ENCODE data around the gene BICDL2. TPM values are rescaled to one million over a fixed set of nuclear protein-coding genes. Genes with fewer than 3 reads are reported as not detected.
"Not testable (repeated sequence)": the region's sequence is repeated elsewhere in the genome, so short reads cannot be mapped to it uniquely, and the experiment has no call there.

The BICDL2 gene
- total and polyA plus RNA-seq, 2 donors (not counting 3 experiments of a cell fraction or from before 2014, with no cell fraction given), result not detected

DNA sequence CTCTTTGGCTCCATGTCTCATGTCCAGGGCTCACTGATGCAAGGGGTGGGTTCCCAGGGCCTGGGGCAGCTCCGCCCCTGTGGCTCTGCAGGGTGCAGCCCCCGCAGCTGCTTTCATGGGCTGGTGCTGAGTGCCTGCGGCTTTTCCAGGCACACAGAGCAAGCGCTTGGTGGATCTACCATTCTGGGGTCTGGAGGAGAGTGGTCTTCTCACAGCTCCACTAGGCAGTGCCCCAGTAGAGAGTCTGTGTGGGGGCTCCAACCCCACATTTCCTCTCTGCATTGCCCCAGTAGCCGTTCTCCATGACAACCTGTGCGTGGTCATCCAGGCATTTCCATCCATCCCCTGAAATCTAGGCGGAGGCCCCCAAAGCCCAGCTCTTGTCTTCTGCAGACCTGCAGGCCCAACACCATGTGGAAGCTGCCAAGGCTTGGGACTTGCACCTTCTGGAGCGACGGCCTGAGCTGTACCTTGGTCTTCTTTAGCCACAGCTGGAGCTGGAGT, 33.9 kb upstream of the BICDL2 start:
- H3K4me2 ChIP-seq (ENCODE audit: insufficient read depth, low read length), result no peak overlapping the region
- no peak for DNase-seq (ENCODE audit: low read depth, low spot score)
- H3K27me3 ChIP-seq (ENCODE audit: control insufficient read depth in 2 of 2, insufficient read depth in 2 of 2, low read length in 2 of 2), result peaks cover 0 to 2% of the 10 kb centered on the region in 2 experiments
- peaks cover 4% of the 10 kb centered on the region for H3K79me2 ChIP-seq (ENCODE audit: control insufficient read depth, insufficient read depth, low read length)
- no peak overlapping the region for H3K27ac ChIP-seq (ENCODE audit: insufficient read depth, low read depth, low read length)
- H3K4me1 ChIP-seq (ENCODE audit: control insufficient read depth, extremely low read depth, insufficient read depth, low read length), result peaks cover 8% of the 10 kb centered on the region
- no peaks in the 10 kb centered on the region for H3K9me3 ChIP-seq (replicated peaks; ENCODE audit: control insufficient read depth, insufficient read depth, low read length)
- H4K20me1 ChIP-seq (replicated peaks; ENCODE audit: control insufficient read depth, extremely low read depth, insufficient read depth, low read length), result no peaks in the 10 kb centered on the region
- no peak overlapping the region for H3K4me3 ChIP-seq (replicated peaks in 1 of 3; ENCODE audit: insufficient read depth in 1 of 3, low read depth in 1 of 3, low read length in 3 of 3)
- H2AFZ ChIP-seq (ENCODE audit: low read depth, low read length), result no peak overlapping the region
- no peak for FAIRE-seq
- dilution Hi-C loops (cut with MboI; ENCODE audit: extremely low pct_ligation_motif_present, low sequenced_read_pairs) (no loop called here), intact Hi-C loops (cut with micrococcal nuclease) (no loop called here)
- no peak overlapping the region for H3K9ac ChIP-seq (replicated peaks; ENCODE audit: extremely low read depth, insufficient read depth, low read length)
- H3K36me3 ChIP-seq (ENCODE audit: control insufficient read depth in 2 of 2, extremely low read depth in 1 of 2, insufficient read depth in 2 of 2, low read length in 2 of 2), result peaks cover 0 to 9% of the 10 kb centered on the region in 2 experiments
- no peak for TF ChIP-seq MYC (IDR thresholded peaks at IDR 0.05; ENCODE audit: low read depth, low read length)
- no peak for TF ChIP-seq GATA2 (IDR thresholded peaks at IDR 0.05; ENCODE audit: insufficient read depth, insufficient read length, low read depth, low read length)
- TF ChIP-seq, protein P1, sequence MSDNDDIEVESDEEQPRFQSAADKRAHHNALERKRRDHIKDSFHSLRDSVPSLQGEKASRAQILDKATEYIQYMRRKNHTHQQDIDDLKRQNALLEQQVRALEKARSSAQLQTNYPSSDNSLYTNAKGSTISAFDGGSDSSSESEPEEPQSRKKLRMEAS (IDR thresholded peaks at IDR 0.05; ENCODE audit: insufficient read depth, insufficient read length), result no peak
- TF ChIP-seq JUN (IDR thresholded peaks at IDR 0.05; ENCODE audit: borderline replicate concordance, insufficient read depth, insufficient read length, low read depth), result no peak
- no peak for TF ChIP-seq FOS (IDR thresholded peaks at IDR 0.05; ENCODE audit: borderline replicate concordance, insufficient read depth, low read length)
- TF ChIP-seq POLR2A (IDR thresholded peaks at IDR 0.05; ENCODE audit: low read depth, low read length), result no peak
- no peak for TF ChIP-seq POLR2AphosphoS5 (IDR thresholded peaks at IDR 0.05; ENCODE audit: insufficient read depth, low read depth, low read length)
- TF ChIP-seq, protein P2, sequence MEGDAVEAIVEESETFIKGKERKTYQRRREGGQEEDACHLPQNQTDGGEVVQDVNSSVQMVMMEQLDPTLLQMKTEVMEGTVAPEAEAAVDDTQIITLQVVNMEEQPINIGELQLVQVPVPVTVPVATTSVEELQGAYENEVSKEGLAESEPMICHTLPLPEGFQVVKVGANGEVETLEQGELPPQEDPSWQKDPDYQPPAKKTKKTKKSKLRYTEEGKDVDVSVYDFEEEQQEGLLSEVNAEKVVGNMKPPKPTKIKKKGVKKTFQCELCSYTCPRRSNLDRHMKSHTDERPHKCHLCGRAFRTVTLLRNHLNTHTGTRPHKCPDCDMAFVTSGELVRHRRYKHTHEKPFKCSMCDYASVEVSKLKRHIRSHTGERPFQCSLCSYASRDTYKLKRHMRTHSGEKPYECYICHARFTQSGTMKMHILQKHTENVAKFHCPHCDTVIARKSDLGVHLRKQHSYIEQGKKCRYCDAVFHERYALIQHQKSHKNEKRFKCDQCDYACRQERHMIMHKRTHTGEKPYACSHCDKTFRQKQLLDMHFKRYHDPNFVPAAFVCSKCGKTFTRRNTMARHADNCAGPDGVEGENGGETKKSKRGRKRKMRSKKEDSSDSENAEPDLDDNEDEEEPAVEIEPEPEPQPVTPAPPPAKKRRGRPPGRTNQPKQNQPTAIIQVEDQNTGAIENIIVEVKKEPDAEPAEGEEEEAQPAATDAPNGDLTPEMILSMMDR (IDR thresholded peaks at IDR 0.05; ENCODE audit: extremely low read depth in 1 of 2, insufficient read depth in 1 of 2, low read depth in 1 of 2, low read length in 2 of 2), result no peak
- TF ChIP-seq EZH2 (IDR thresholded peaks at IDR 0.05; ENCODE audit: borderline replicate concordance, low read depth, low read length, severe bottlenecking), result no peak
- ChIA-PET POLR2A (no interaction called here), CTCF (interaction anchor here (0.6 to 1.4 kb wide), 3 partner anchors 17 to 72 kb away, joined by 3 to 5 read pairs (median 4); no protein-coding TSS in a partner anchor)
- no TSS peak for BruUV-seq (replicated peaks)
- no peaks in the 10 kb centered on the region for H3K9me1 ChIP-seq (replicated peaks; ENCODE audit: control insufficient read depth, extremely low read depth, insufficient read depth, low read length)

DNA sequence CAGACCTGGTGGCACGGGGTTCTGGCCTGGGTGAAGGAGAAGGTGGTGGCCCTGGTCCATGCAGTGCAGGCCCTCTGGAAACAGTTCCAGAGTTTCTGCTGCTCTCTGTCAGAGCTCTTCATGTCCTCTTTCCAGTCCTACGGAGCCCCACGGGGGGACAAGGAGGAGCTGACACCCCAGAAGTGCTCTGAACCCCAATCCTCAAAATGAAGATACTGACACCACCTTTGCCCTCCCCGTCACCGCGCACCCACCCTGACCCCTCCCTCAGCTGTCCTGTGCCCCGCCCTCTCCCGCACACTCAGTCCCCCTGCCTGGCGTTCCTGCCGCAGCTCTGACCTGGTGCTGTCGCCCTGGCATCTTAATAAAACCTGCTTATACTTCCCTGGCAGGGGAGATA, 32.4 kb upstream of the BICDL2 start:
- H3K27me3 ChIP-seq (ENCODE audit: control insufficient read depth in 2 of 2, insufficient read depth in 2 of 2, low read length in 2 of 2); H3K27ac ChIP-seq (ENCODE audit: insufficient read depth, low read depth, low read length); H3K4me2 ChIP-seq (ENCODE audit: insufficient read depth, low read length); dilution Hi-C loops (cut with MboI; ENCODE audit: extremely low pct_ligation_motif_present, low sequenced_read_pairs); H3K4me3 ChIP-seq (replicated peaks in 1 of 3; ENCODE audit: insufficient read depth in 1 of 3, low read depth in 1 of 3, low read length in 3 of 3); H3K9me1 ChIP-seq (replicated peaks; ENCODE audit: control insufficient read depth, extremely low read depth, insufficient read depth, low read length); intact Hi-C loops (cut with micrococcal nuclease); POLR2A ChIA-PET; H3K79me2 ChIP-seq (ENCODE audit: control insufficient read depth, insufficient read depth, low read length); CTCF ChIA-PET; BruUV-seq (replicated peaks); H4K20me1 ChIP-seq (replicated peaks; ENCODE audit: control insufficient read depth, extremely low read depth, insufficient read depth, low read length); H2AFZ ChIP-seq (ENCODE audit: low read depth, low read length); H3K9ac ChIP-seq (replicated peaks; ENCODE audit: extremely low read depth, insufficient read depth, low read length); H3K9me3 ChIP-seq (replicated peaks; ENCODE audit: control insufficient read depth, insufficient read depth, low read length); H3K36me3 ChIP-seq (ENCODE audit: control insufficient read depth in 2 of 2, extremely low read depth in 1 of 2, insufficient read depth in 2 of 2, low read length in 2 of 2); DNase-seq (ENCODE audit: low read depth, low spot score); FAIRE-seq: not testable (repeated sequence)
- peaks cover 19% of the 10 kb centered on the region for H3K4me1 ChIP-seq (ENCODE audit: control insufficient read depth, extremely low read depth, insufficient read depth, low read length)
